NCI-H1092 treated with DMSO at 0.1 percent for 48 hours (cell line): ENCODE data around the gene KLRC4.
A peak's percentile ranks its signal among the peaks of the same experiment; 100 is the strongest.
"Not testable (repeated sequence)": the region's sequence is repeated elsewhere in the genome, so short reads cannot be mapped to it uniquely, and the experiment has no call there.

ENCODE experiments used
- DNase-seq: peaks from one replicate; lab custom pipeline; 2025; lab: John Stamatoyannopoulos, UW

The KLRC4 gene

GRCh38 chr12:10368206-10369171 lies 41.1 kb downstream of the KLRC4 start:
- DNase-seq: no peak

- not testable (repeated sequence) for DNase-seq
These were observed 41.8 kb downstream of the KLRC4 start for GRCh38 chr12:10367714-10368113.

GRCh38 chr12:10366875-10367274 lies 42.7 kb downstream of the KLRC4 start:
- DNase-seq: peak; percentile 78

- peak; percentile 56 for DNase-seq
These were observed 43.7 kb downstream of the KLRC4 start for GRCh38 chr12:10365696-10366405.

GRCh38 chr12:10364815-10365622 lies 44.5 kb downstream of the KLRC4 start:
- peak; percentile 77 for DNase-seq

GRCh38 chr12:10363914-10364814 lies 45.4 kb downstream of the KLRC4 start:
- DNase-seq: peak; percentile 66

- DNase-seq: no peak
These were observed 46.0 kb downstream of the KLRC4 start for GRCh38 chr12:10363658-10363913.

GRCh38 chr12:10362828-10363657 lies 46.5 kb downstream of the KLRC4 start:
- DNase-seq: no peak

GRCh38 chr12:10362325-10362724 lies 47.2 kb downstream of the KLRC4 start:
- peak; percentile 3 for DNase-seq

- no peak for DNase-seq
These were observed 47.9 kb downstream of the KLRC4 start for GRCh38 chr12:10361622-10362021.

GRCh38 chr12:10361084-10361483 lies 48.5 kb downstream of the KLRC4 start:
- DNase-seq: peak; percentile 34

GRCh38 chr12:10358969-10359368 lies 50.6 kb downstream of the KLRC4 start:
- DNase-seq: no peak

GRCh38 chr12:10358131-10358530 lies 51.4 kb downstream of the KLRC4 start:
- DNase-seq: peak; percentile 45
